Upper lobe of left lung (tissue), 4 donors: ENCODE data around the gene PRR20G.

Source experiments
- POLR2A ChIP-seq, 4 donors: fragments of 450-650 bp; IDR thresholded peaks; one replicate each; pipeline ENCODE4 v1.5.1; 2016 to 2017; ENCODE audit warnings: antibody characterized with exemption in 4 of 4, mild to moderate bottlenecking in 2 of 4
- POLR2AphosphoS5 ChIP-seq, 2 donors: sonication (generic); formaldehyde crosslinking; IDR thresholded peaks; one replicate each; pipeline ENCODE4 v1.5.1; 2017; ENCODE audit warnings: antibody characterized with exemption in 2 of 2

GRCh38 chr3:127321371-127321770, 33.5 kb upstream of the PRR20G start:
- TF ChIP-seq POLR2A (IDR thresholded peaks at IDR 0.05): no peak
- no peak for TF ChIP-seq POLR2AphosphoS5 (IDR thresholded peaks at IDR 0.05)
